Suprapubic skin (tissue), 4 donors: Measurements from ENCODE around the gene OLA1. TPM values are rescaled to one million over a fixed set of nuclear protein-coding genes. Genes with fewer than 3 reads are reported as not detected.

ENCODE experiments used
- DNase-seq, 2 donors: peaks; one replicate each; pipeline ENCODE4 v3.0.0-alpha.2; 2019; ENCODE audit warnings: low spot score in 2 of 2
- H3K27ac ChIP-seq: fragments of 200-600 bp; sonication (generic); one replicate; pipeline ENCODE4 v1.5.1; 2019
- H3K27me3 ChIP-seq: fragments of 200-600 bp; sonication (generic); one replicate; pipeline ENCODE4 v1.5.1; 2019
- H3K36me3 ChIP-seq: fragments of 200-600 bp; sonication (generic); one replicate; pipeline ENCODE4 v1.5.1; 2019
- H3K4me1 ChIP-seq: fragments of 200-600 bp; sonication (generic); one replicate; pipeline ENCODE4 v1.5.1; 2019
- H3K4me3 ChIP-seq: fragments of 200-600 bp; sonication (generic); one replicate; pipeline ENCODE4 v1.5.1; 2019; ENCODE audit warnings: mild to moderate bottlenecking
- H3K9me3 ChIP-seq: fragments of 200-600 bp; sonication (generic); one replicate; pipeline ENCODE4 v1.5.1; 2019
- EP300 ChIP-seq: sonication (generic); formaldehyde crosslinking; IDR thresholded peaks from one replicate; pipeline ENCODE4 v1.6.1; 2017; ENCODE audit warnings: antibody characterized with exemption
- POLR2A ChIP-seq, 2 donors: fragments of 450-650 bp; IDR thresholded peaks; one replicate each; pipeline ENCODE4 v1.6.1; 2017; ENCODE audit warnings: antibody characterized with exemption in 2 of 2, mild to moderate bottlenecking in 2 of 2, moderate library complexity in 2 of 2
- POLR2AphosphoS5 ChIP-seq, 3 donors: sonication (generic); formaldehyde crosslinking; IDR thresholded peaks; one replicate each; pipeline ENCODE4 v1.6.1; 2017; ENCODE audit warnings: antibody characterized with exemption in 3 of 3
- WGBS: methylation state at CpG from one replicate; pipeline ENCODE4 v1.1.5; 2018; 5-methylcytosine and 5-hydroxymethylcytosine counted together
- total RNA-seq, 4 donors: library from RNA; depleted of rRNA; stranded (reverse); fragments of >200 nt; gene quantifications; one replicate each; pipeline ENCODE4 v1.1.0, GENCODE V29; 2016
- TF ChIP-seq, protein P1 (sequence below), 2 donors: fragments of 200-600 bp in 1 of 2; fragments of 450-650 bp in 1 of 2; sonication (generic) in 1 of 2; IDR thresholded peaks; one replicate each; pipeline ENCODE4 v1.5.1; 2016 to 2019; ENCODE audit warnings: antibody characterized with exemption in 2 of 2, mild to moderate bottlenecking in 1 of 2, moderate library complexity in 1 of 2

Gene OLA1
- total RNA-seq, 4 donors from 2014 or later = 59.2 to 83.6 (median 75.9) TPM

- WGBS = 70% methylated on average over 4 of the region's 4 CpGs
- Histone ChIP-seq H3K4me3 (no peak overlapping the region), H3K27me3 (no peaks in the 10 kb centered on the region), H3K9me3 (no peaks in the 10 kb centered on the region), H3K27ac (no peak overlapping the region), H3K36me3 (no peaks in the 10 kb centered on the region), H3K4me1 (no peaks in the 10 kb centered on the region)
- no peak for TF ChIP-seq POLR2A (IDR thresholded peaks at IDR 0.05)
- no peak for TF ChIP-seq POLR2AphosphoS5 (IDR thresholded peaks at IDR 0.05)
- TF ChIP-seq EP300 = no peak
- TF ChIP-seq, protein P1, sequence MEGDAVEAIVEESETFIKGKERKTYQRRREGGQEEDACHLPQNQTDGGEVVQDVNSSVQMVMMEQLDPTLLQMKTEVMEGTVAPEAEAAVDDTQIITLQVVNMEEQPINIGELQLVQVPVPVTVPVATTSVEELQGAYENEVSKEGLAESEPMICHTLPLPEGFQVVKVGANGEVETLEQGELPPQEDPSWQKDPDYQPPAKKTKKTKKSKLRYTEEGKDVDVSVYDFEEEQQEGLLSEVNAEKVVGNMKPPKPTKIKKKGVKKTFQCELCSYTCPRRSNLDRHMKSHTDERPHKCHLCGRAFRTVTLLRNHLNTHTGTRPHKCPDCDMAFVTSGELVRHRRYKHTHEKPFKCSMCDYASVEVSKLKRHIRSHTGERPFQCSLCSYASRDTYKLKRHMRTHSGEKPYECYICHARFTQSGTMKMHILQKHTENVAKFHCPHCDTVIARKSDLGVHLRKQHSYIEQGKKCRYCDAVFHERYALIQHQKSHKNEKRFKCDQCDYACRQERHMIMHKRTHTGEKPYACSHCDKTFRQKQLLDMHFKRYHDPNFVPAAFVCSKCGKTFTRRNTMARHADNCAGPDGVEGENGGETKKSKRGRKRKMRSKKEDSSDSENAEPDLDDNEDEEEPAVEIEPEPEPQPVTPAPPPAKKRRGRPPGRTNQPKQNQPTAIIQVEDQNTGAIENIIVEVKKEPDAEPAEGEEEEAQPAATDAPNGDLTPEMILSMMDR (IDR thresholded peaks at IDR 0.05) = no peak
- DNase-seq = no peak
Observed at GRCh38 chr2:174208026-174208425, 40.3 kb downstream of the OLA1 start.

- no peak for DNase-seq
- Histone ChIP-seq H3K4me3 (no peak overlapping the region), H3K27me3 (no peaks in the 10 kb centered on the region), H3K36me3 (no peaks in the 10 kb centered on the region), H3K4me1 (no peaks in the 10 kb centered on the region), H3K9me3 (no peaks in the 10 kb centered on the region), H3K27ac (no peak overlapping the region)
- 100% methylated on average over 2 of the region's 2 CpGs for WGBS
- no peak for TF ChIP-seq POLR2AphosphoS5 (IDR thresholded peaks at IDR 0.05)
- no peak for TF ChIP-seq EP300
- TF ChIP-seq, protein P1 (IDR thresholded peaks at IDR 0.05) = no peak
- TF ChIP-seq POLR2A (IDR thresholded peaks at IDR 0.05) = no peak
Observed at GRCh38 chr2:174205562-174205961, 42.8 kb downstream of the OLA1 start.

GRCh38 chr2:174202188-174202587 lies 46.1 kb downstream of the OLA1 start:
- WGBS = 97% methylated on average over 4 of the region's 4 CpGs
- no peaks in the 10 kb centered on the region for H3K9me3 ChIP-seq
- TF ChIP-seq, protein P1 (IDR thresholded peaks at IDR 0.05) = no peak
- TF ChIP-seq POLR2A (IDR thresholded peaks at IDR 0.05) (no peak), EP300 (no peak), POLR2AphosphoS5 (IDR thresholded peaks at IDR 0.05) (no peak)
- no peak for DNase-seq
- H3K36me3 ChIP-seq = no peaks in the 10 kb centered on the region
- no peak overlapping the region for H3K4me3 ChIP-seq
- no peak overlapping the region for H3K27ac ChIP-seq
- H3K4me1 ChIP-seq = no peaks in the 10 kb centered on the region
- H3K27me3 ChIP-seq = no peaks in the 10 kb centered on the region

- WGBS = 76% methylated on average over 2 of the region's 2 CpGs
- H3K4me1 ChIP-seq = no peaks in the 10 kb centered on the region
- H3K9me3 ChIP-seq = no peaks in the 10 kb centered on the region
- no peaks in the 10 kb centered on the region for H3K27me3 ChIP-seq
- no peak for DNase-seq
- no peak overlapping the region for H3K4me3 ChIP-seq
- no peak overlapping the region for H3K27ac ChIP-seq
- TF ChIP-seq POLR2A (IDR thresholded peaks at IDR 0.05) (no peak), EP300 (no peak), POLR2AphosphoS5 (IDR thresholded peaks at IDR 0.05) (no peak)
- TF ChIP-seq, protein P1 (IDR thresholded peaks at IDR 0.05) = no peak
- H3K36me3 ChIP-seq = no peaks in the 10 kb centered on the region
Observed at GRCh38 chr2:174198846-174199564, 49.3 kb downstream of the OLA1 start.

- TF ChIP-seq POLR2AphosphoS5 (IDR thresholded peaks at IDR 0.05) = no peak
- TF ChIP-seq POLR2A (IDR thresholded peaks at IDR 0.05) = no peak
- no peak for TF ChIP-seq EP300
- TF ChIP-seq, protein P1 (IDR thresholded peaks at IDR 0.05) = no peak
- no peak overlapping the region for H3K4me3 ChIP-seq
- no peaks in the 10 kb centered on the region for H3K9me3 ChIP-seq
- no peak for DNase-seq
- no peaks in the 10 kb centered on the region for H3K36me3 ChIP-seq
- H3K27me3 ChIP-seq = no peaks in the 10 kb centered on the region
- no peak overlapping the region for H3K27ac ChIP-seq
- no peaks in the 10 kb centered on the region for H3K4me1 ChIP-seq
Observed at GRCh38 chr2:174195253-174195652, 53.1 kb downstream of the OLA1 start.
